Stimulated activated CD8-positive, alpha-beta memory T cell treated with anti-CD3 and anti-CD28 coated beads, Interleukin-12 subunit alpha, Interleukin-12 subunit beta, amount 100 ng/mL, for 24 hours (primary cell): Measurements from ENCODE around the gene PAQR7.
A peak's percentile ranks its signal among the peaks of the same experiment; 100 is the strongest.

Source experiments
- DNase-seq: peaks from one replicate; pipeline ENCODE4 v3.0.0-alpha.2; 2020; ENCODE audit errors: extremely low read depth

The PAQR7 gene

DNA sequence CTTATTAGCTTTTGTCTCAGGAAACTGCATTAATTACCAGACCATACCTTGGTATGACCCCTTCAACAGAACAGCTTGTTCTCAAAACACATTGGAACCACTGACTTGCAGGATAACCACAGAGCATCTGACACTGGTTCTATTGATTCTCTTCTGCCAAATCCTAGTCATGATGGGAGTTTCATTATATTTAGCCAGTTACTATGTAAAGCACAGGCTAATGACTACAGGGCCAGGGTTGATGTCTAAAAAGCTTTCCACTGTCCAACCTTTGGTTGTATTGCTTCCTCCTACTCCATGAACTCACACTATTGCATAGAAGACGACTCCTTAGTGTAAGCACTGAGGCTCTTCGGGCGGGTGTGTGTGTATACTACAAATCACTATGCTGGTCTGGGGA is 27.0 kb upstream of the PAQR7 start:
- DNase-seq = no peak

DNA sequence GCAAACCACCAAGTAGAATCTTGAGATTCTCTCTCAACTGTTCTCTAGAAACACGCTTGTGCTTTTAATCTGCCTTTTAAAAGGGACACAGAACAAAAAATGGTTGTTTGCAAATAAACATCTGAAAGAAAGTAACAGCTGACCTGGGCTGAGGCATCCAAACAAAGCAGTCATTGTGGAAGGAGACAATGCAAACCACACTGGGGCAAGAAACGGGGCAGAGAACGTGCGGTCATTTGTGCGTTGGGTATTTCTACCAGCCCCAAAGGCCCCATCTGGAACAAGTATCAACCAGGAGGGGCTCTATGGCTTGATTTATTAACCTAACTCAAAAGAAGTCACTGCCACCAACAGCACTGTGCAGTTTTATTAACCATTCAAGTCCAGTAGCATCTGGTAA is 24.7 kb upstream of the PAQR7 start:
- no peak for DNase-seq

DNA sequence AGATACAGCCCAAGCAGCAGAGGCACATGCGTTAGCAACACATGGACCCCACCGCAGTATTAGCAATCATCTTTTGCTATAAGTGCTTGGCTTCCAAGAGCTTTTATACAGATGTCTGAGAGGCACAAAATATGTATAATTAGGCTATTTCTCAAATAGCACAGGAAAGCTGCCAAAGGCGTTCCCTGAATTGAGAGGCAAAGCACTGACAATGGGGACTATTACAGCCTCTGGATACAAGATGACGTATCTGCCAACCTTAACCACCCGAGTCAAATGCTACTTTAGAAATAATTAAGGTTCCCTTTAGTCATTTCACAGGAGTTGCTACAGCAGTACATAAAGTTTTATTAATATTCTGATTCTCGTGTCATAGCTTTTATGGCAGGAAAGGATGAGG is 24.3 kb upstream of the PAQR7 start:
- DNase-seq = no peak

DNA sequence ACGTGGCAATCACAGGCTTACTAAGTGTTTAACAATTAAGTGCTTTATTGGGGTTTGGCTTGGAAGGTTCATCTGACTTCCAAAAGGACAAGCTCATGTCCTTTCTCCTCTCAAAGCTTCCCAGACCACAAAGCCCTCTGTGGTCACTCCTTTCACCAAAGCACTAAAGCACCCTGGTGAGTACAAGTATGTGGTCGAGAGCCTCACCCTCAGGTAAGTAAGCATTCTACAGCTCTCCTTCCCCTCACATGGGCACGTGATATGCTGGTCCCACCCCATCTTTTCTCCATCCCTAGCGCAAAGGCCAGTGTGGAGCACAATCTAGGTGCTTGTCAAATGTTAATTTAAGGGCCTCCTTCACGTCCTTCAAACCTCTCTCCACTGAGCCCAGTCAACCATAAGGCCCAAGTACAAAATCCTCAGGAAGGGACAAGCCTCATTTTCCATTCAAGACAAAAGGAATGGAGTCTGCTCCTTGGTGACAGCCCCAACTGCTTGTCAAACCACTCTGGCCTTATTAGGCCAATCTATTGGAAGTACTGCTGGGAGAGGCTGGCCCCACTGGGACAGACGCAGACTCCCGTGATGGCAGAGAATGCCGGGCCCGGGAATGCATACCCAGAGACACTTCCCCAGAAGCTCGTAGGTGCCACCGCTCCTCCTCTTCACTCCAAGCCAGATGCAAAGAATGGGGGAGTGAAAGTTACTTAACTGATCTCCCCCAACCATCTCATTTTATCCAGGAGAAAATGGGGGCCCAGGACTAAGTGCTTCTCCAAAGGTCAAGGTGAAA is 22.9 kb upstream of the PAQR7 start:
- DNase-seq = no peak

DNA sequence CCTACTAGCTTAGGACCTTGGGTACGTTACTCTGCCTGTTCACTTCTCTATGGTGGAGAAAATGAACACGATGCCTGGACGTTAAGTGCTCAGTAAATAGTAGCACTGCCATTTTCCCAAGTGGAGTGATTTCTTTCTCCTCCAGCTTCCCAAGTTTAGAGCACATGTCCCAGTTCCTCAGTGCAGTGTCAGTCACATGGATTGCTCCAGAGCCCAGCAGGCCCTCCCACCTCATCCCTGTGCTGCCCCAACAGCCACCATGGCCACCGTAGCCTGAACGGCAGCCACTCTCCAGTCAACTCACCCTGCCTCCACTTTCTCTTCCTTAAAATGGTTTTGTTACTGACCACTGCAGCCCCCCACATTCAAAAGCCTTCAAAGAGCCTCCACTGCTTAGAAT is 22.2 kb upstream of the PAQR7 start:
- no peak for DNase-seq

DNA sequence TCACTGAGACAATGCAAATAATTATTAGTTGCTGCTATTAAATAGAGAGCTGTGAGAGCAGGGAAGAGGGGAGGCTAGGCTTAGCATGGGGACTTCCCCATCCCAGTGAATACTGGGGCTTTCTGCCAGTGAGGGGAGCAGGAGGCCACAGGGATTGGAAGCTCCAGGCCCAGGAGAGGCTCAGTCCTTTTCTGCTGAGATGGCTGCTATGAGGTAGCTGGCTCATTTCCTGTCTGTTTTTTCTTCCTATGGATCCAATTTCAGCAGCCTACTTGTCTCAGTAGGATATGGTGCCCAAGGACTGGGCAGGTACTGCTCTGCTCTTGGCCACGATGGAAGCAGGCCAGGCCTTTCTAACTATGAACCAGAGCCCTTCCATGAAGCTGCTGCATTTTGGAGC is 20.8 kb upstream of the PAQR7 start:
- DNase-seq = no peak

DNA sequence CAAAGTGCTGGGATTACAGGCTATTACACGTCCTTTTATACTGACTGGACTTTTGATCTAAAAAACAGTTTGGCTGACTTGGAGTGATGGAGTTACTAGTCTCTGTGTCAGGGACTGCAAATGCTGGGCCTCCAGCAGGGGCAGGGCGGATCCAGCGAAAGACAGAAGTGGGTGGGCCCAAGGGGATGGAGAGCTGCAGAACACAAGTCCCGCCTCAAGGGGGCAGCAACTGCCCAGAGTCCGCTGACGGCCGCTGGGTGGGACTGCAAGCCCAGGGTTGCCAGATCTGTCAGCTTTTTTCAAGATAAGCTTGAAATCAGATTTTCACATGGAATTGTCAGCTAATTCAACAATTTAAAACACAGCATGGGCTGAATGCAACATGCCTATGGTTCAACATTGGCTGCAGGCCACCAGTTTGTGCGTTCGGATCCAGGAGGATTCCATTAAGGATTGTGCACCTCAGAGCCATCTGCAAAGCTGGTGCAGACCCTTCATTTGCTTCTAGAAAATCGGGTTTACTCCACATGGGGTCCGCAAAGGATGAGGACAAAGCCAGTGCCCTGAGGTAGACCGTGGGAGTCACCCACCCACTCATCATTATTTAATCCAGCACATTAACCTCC is 20.0 kb upstream of the PAQR7 start:
- peak; percentile 69 for DNase-seq

DNA sequence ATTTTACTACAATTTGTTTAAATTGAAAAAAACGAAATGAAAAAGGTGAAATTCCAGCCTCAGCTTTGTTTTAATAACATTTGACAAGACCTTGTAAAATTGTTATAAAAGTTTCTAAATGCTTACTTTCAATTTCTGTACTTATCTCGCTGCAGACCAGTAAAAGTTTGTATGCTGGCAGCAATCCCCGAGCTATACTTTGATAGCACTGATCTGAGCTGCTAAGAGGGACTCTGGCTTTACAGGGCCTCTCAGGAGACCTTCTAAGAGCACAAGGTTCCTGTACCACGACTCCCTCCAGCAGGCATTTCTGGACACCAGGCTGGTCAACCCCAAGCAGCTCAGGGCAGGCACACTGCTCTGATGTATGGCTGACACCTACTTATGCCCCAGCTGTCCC is 17.6 kb upstream of the PAQR7 start:
- DNase-seq = no peak

DNA sequence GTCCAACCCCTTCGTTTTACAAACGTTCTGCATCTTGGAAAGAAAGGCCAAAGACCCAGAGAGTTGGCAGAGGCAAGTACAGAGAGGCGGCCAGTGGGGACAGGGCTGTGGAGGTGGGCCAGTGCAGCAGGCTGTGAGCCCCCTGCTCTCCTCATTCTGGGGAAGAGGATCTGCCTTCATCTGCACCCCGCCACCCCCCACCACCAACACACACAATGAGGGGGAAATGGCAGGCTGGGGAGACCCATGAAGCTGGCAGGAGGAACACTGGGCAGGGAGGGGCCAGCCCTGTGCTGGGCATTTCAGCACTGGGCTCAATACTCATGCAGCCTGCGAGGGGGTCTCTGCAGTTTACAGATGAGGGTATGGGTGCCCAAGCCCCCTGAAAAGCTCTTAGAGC is 16.1 kb upstream of the PAQR7 start:
- no peak for DNase-seq

DNA sequence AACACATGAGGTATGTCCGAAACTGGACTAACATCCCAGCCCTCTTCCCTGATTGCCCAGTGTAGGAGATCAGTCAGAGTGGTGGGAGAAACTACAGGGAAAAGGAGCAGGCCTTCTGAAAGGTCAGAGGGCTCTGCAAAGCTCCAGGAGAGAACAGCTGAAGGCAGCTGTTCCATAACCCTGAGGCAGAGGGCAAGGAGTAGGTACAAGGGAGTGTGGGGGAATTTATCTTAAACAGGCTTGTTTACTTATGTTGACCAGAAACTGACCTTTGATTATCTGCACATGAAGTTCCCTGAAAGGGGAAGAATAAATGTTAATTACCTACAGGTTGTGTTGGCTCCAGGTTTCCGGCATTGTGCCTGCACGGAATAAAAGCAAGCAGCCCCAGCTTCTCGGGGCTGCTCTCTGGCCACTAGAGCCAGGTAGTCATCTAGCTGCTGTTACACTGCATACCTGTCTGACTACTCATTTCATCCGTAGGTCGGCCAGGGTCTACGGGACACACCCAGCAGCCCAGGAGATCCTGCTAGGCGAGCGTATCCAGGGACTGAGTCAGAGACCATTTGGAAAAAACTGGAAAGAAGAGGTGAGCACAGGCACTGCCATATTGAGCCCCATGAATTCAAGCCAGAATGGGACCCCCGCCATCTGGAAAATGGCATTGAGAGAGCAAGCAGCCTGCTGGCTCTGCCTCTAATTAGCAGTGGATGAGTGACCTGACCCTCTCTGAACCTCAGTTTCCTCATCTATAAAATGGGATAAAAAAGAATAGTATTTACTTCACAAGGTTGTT is 14.9 kb upstream of the PAQR7 start:
- no peak for DNase-seq

DNA sequence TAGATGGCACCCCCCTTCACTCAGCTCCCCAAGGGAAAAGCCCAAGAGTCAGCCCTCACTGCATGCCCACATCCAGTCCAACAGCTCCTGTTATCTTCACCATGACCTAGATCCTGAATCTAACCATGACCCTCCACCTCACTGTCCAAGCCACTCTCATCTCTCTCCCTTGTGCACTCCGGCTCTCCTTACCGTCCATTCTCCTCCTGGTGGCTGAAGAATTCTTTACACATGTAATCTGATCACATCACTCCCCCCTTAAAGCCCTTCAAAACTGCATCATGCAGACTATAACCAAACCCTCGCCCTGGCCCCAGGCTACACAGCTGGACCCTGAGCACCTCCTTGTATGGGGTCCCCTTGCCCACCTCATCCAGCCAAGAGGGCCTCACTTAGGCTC is 14.0 kb upstream of the PAQR7 start:
- DNase-seq = no peak

DNA sequence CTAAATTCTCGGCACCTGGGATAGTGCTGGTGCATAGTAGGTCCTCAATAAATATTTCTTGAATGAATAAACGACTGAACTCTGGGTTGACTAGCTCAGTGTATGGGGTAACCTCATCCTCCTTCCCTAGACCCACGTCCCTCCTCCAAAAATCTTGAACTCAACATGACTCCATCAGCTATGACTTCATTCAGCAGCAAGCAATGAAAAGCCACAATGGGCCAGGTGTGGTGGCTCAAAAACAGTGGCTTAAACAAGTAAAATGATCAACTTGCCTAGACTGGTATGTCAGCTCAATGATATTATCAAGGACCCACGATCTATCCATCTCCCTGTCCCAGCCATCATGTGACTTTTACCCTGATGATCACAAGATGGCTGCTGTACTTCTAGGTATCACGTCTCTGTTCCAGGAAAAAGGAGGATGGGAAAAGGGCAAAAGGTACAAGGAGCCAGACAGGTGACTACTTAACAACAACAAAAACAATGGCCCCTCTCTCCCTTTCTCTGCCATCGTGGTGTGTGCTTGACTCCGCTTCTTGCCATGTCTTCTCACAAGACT is 13.0 kb upstream of the PAQR7 start:
- no peak for DNase-seq

DNA sequence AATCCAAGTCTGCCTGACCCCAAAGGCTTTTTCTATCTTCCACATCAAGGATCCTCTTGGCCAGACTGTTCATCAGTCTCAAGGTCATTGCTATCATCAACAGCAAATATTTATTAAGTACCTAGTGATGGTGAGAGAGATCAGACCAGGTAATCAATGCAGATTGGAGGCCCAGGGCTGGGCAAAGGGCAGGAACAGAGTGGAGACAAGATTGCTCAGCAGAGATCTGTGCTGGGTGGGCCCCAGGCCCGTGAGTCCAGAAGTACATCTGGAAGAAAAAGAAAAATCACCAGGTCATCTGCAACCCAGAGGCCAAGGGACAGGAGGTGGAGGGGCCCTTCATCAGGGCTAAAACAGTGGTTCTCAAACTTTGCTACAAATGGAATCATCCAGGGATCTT is 10.1 kb upstream of the PAQR7 start:
- no peak for DNase-seq

DNA sequence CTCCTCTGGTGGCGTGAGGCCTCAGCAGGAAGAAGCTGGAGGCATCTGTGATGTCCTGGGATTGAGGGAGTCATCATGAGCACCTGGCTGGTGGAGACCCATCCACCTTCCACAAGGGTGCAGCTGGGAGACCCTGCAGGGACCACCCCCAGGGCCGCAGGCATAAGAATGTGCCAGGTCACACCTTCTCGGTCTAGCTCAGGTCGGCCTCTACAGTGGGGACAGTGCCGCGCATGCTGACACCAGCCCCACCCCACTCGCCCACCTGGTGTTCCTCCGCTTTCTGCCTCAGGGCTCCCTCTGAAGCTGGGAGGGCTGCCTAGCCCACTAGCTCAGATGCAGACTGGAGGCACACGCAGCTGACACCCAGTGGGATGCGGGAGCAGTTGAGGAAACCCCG is 5.8 kb upstream of the PAQR7 start:
- no peak for DNase-seq

DNA sequence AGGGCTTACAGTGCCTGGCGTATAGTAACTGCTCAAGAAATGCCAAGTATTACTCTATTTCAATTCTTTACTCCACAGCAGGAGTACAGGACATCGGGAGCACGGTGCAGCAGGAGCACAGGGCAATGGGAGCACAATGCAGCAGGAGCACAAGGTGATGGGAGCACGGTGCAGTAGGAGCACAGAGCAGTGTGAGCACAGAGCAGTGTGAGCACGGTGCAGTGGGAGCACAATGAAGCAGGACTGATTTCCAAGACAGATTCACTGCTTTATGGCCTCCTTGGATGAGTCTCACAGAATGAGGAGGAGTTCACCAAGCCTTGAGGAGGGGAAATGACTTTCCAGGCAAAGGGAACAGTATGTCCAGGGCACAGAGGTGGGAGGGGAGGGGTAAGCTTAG is 5.0 kb upstream of the PAQR7 start:
- DNase-seq = no peak

DNA sequence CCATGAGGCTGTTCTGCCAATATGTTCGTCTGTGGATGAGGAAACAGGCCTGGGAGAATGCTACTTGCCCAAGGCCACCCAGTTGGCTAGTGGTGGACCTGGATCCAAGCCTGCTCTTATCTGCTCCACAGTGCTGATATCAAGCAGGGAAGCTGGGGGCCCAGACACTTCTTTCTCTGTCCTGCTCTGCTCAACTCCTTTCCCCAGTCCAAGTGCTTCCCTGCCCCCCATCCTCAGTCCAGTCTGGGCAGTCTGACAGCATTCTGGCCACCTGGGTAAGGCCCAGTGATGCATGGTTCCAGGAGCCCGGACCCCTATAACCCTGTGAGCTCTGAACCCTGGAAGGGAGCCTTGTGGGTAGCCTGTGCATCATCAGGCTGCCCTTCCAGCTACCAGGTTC is 4.2 kb upstream of the PAQR7 start:
- DNase-seq = no peak

DNA sequence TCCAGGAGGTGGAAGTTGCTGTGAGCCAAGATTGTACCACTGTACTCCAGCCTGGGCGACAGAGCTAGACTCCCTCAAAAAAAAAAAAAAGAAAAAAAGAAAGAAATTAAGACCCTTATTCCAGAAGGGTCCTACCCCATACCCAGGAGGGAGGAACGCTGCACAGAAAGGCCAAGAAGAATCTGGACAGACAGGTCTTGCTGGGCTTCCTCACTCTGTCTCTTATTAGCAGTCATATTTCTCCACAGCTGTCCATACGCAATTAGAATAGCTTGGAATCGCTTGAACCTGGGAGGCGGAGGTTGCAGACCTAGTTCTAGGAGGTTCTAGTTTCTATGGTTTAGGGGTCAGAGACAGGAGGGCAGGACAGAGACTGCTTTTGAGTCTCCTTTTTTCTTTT is 3.2 kb upstream of the PAQR7 start:
- DNase-seq = no peak

DNA sequence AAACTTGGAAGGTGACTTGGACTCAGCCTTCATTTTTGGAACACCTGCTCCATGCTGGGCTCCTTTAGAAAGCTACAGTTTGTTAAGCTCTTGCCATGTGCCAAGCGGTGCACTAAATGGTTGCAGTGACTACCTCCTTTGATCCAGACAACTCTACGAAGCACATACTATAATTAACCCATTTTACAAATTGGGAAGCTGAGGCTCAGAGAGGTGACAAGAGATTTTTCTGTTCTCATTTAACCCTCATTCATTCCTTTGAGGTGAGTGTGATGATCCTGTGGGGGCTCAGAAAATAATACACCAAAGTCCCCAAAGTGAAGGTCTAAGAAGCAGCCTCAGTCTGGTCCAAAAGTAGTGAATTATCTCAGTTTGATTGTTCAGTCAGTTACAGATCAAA is 1.6 kb upstream of the PAQR7 start:
- DNase-seq = no peak

DNA sequence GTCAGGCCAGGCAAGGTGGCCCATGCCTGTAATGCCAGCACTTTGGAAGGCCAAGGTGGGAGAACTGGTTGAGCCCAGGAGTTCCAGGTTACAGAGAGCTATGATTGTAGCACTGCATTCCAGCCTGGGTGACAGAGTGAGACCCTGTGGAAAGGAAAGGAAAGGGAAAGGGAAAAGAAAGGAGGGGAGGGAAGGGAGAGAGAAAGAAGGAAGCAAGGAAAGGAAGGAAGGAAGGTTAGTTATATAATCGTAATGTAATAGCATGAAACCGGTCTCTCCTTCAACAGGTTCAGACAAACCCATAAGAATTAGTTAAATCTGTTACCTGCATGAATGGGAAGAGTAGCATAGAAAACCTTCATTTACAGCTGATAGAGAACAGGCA is 1.2 kb upstream of the PAQR7 start:
- no peak for DNase-seq

DNA sequence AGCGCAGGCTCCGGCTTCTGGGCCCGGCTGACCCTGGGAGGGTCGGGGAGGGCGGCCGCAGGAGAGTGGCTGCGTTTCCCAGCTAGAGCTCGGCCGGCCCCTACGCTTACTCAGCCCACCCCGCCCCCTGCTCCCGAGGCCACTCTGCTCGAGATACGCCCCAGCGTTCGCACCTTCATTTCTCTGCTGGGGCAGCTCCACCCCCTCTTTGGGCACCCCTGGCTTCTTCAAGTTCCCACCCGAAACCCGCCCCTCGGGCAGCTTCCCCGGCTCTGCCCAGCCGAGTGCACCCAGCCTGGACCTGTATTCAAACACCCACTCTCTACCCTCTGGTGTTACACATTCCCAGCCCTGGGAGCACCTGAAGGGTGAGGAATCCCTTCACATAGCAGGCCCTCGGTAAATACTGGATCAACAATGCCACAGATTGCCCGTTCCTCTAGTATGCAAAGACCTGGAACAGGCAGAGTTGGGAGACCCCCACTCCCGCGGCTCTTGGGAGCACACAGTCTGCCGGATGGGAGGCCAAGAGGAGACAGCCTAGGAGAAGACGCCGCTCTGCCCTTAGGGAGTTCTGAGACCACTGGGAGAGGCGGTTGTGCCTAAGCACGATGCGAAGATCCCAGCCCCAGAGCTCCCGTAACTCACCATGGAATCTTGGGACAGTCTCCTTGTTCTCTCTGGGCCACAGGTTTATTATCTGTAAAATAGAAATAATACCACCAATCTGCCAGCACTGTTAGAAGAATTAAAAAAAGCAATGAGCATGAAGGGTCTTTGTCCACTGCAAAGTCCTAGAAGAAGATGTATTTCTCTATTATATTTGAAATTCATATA is 566 bp upstream of the PAQR7 start:
- DNase-seq = no peak

DNA sequence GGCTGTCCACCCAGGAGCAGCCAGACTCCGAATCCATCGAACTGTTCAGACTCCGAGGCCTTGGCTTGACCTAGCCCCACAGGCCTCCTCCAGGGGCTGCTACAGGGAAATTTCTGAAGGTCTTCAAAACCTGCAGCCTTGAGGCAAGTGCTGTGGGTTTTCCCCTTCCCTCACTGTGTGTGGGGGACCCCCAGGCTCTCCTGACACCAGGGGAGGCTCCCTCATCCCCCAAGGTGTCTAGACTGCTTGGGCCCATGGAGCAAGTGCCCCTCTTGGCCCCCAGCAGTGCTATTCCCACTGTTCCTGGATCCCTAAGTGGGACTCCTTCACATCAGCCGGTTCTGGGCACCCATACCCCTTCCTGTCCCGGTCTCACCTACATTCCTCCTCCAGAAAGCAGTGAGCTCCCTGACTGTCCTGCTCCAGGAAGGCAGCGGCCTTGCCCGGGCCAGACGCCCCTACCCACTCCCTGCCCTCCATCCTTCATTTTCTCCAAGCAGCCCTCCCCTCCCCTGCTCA is 814 bp downstream of the PAQR7 start:
- no peak for DNase-seq

DNA sequence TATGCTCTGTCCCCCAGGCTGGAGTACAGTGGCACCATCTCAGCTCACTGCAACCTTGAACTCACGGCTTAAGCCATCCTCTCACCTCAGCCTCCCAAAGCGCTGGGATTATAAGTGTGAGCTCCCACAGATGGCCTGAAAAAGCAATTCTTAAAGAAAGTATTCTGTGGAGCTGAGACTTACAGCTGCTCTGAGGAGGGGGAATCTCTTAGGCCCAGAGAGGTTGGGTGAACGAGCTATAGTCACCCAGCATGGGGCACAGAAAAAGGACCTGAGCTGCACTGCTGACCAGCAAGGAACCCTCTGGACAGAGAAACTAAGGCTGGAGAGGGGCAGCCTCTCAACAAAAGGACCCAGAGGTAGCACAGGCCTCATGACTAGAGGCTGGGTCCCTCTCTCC is 1.3 kb downstream of the PAQR7 start:
- DNase-seq = no peak
